IPS-18a (cell line): ENCODE data around the gene MAOA.
"Not testable (repeated sequence)": the region's sequence is repeated elsewhere in the genome, so short reads cannot be mapped to it uniquely, and the experiment has no call there.

ENCODE experiments used
- H3K27ac ChIP-seq: one replicate; pipeline ENCODE4 v1.5.1; 2013; ENCODE audit warnings: low read length
- H3K27me3 ChIP-seq: one replicate; pipeline ENCODE4 v1.6.1; 2013; ENCODE audit warnings: mild to moderate bottlenecking, low read length; ENCODE audit not compliant: control insufficient read depth, insufficient read depth
- H3K36me3 ChIP-seq: one replicate; pipeline ENCODE4 v1.6.1; 2013; ENCODE audit warnings: low read depth, low read length; ENCODE audit not compliant: control insufficient read depth
- H3K4me1 ChIP-seq: one replicate; pipeline ENCODE4 v1.6.1; 2013; ENCODE audit warnings: low read depth, low read length; ENCODE audit not compliant: control insufficient read depth
- H3K4me3 ChIP-seq: one replicate; pipeline ENCODE4 v1.5.1; 2013; ENCODE audit warnings: low read length
- H3K9ac ChIP-seq: one replicate; pipeline ENCODE4 v1.6.1; 2013; ENCODE audit warnings: mild to moderate bottlenecking, low read length, moderate library complexity
- H3K9me3 ChIP-seq: one replicate; pipeline ENCODE4 v1.6.1; 2013; ENCODE audit warnings: low read depth, low read length; ENCODE audit not compliant: control insufficient read depth

Gene MAOA

GRCh38 chrX:43656005-43656494, at the start of gene MAOA:
TSS of gene MAOA (plus strand) at chrX:43656299. CDS start at chrX:43656342, 43 bp downstream.
- H3K4me3 ChIP-seq, result peak within 1 kb of the TSS; percentile 69
- no peak within 1 kb of the TSS for H3K27ac ChIP-seq
- H3K36me3 ChIP-seq, result no peaks in the 10 kb centered on the region
- no peak within 1 kb of the TSS for H3K9ac ChIP-seq
- peaks cover 10% of the 10 kb centered on the region for H3K27me3 ChIP-seq
- no peaks in the 10 kb centered on the region for H3K4me1 ChIP-seq
- H3K9me3 ChIP-seq, result peaks cover 5% of the 10 kb centered on the region

- H3K4me3 ChIP-seq, result no peak overlapping the region
- H3K9me3 ChIP-seq, result peaks cover 5% of the 10 kb centered on the region
- H3K4me1 ChIP-seq, result peaks cover 9% of the 10 kb centered on the region
- H3K27me3 ChIP-seq, result no peaks in the 10 kb centered on the region
- no peak overlapping the region for H3K27ac ChIP-seq
- no peak overlapping the region for H3K9ac ChIP-seq
- no peaks in the 10 kb centered on the region for H3K36me3 ChIP-seq
Measured at GRCh38 chrX:43612400-43612799, 43.7 kb upstream of the MAOA start.

- Histone ChIP-seq H3K9ac (no peak overlapping the region), H3K4me1 (peaks cover 19% of the 10 kb centered on the region), H3K4me3 (no peak overlapping the region), H3K27ac (no peak overlapping the region), H3K36me3 (no peaks in the 10 kb centered on the region), H3K9me3 (peaks cover 5% of the 10 kb centered on the region), H3K27me3 (no peaks in the 10 kb centered on the region)
Measured at GRCh38 chrX:43615660-43616059, 40.4 kb upstream of the MAOA start.

GRCh38 chrX:43618366-43619205, 37.5 kb upstream of the MAOA start:
- no peaks in the 10 kb centered on the region for H3K9me3 ChIP-seq
- peak overlapping the region; percentile 5 for H3K27ac ChIP-seq
- H3K4me1 ChIP-seq, result peaks cover 27% of the 10 kb centered on the region
- peak overlapping the region; percentile 44 for H3K4me3 ChIP-seq
- H3K9ac ChIP-seq, result no peak overlapping the region
- H3K36me3 ChIP-seq, result no peaks in the 10 kb centered on the region
- no peaks in the 10 kb centered on the region for H3K27me3 ChIP-seq

GRCh38 chrX:43619861-43620260, 36.2 kb upstream of the MAOA start:
- not testable (repeated sequence) for H3K27me3 ChIP-seq, H3K9ac ChIP-seq, H3K4me3 ChIP-seq, H3K27ac ChIP-seq, H3K9me3 ChIP-seq, H3K36me3 ChIP-seq
- H3K4me1 ChIP-seq, result peaks cover 27% of the 10 kb centered on the region

DNA sequence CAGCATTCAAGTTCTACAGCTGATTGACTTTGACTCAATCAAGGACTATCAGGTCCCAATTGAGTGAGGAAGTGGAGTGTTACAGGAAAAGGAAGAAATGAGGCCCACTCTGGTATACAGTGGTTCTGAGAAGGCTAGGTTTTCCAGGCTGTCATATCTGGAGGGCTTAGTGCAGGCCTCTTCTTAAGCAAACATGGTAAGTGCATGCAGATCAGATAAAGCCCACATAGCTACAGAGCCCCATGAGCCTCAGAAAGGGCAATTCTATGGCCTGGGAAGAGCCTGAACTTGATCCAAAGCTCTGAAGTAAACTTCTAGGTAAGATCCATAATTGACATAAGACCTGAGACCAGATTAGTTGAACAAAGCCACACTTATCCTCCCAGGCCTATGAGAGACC, 29.0 kb upstream of the MAOA start:
- no peak overlapping the region for H3K9ac ChIP-seq
- no peak overlapping the region for H3K27ac ChIP-seq
- H3K4me3 ChIP-seq, result no peak overlapping the region
- H3K27me3 ChIP-seq, result no peaks in the 10 kb centered on the region
- H3K36me3 ChIP-seq, result no peaks in the 10 kb centered on the region
- H3K9me3 ChIP-seq, result peaks cover 13% of the 10 kb centered on the region
- peaks cover 5% of the 10 kb centered on the region for H3K4me1 ChIP-seq

- Histone ChIP-seq H3K27ac (no peak overlapping the region), H3K9ac (no peak overlapping the region), H3K9me3 (peaks cover 13% of the 10 kb centered on the region), H3K36me3 (no peaks in the 10 kb centered on the region), H3K4me1 (peaks cover 3% of the 10 kb centered on the region), H3K4me3 (no peak overlapping the region), H3K27me3 (no peaks in the 10 kb centered on the region)
Measured at GRCh38 chrX:43627669-43628068, 28.4 kb upstream of the MAOA start.

- Histone ChIP-seq H3K4me3 (no peak overlapping the region), H3K9ac (no peak overlapping the region), H3K9me3 (peaks cover 13% of the 10 kb centered on the region), H3K27me3 (no peaks in the 10 kb centered on the region), H3K36me3 (no peaks in the 10 kb centered on the region), H3K27ac (no peak overlapping the region), H3K4me1 (peaks cover 5% of the 10 kb centered on the region)
Measured at GRCh38 chrX:43629229-43629628, 26.9 kb upstream of the MAOA start.

GRCh38 chrX:43631841-43632240, 24.3 kb upstream of the MAOA start:
- H3K27ac ChIP-seq, result no peak overlapping the region
- no peaks in the 10 kb centered on the region for H3K36me3 ChIP-seq
- H3K27me3 ChIP-seq, result no peaks in the 10 kb centered on the region
- H3K9me3 ChIP-seq, result peaks cover 15% of the 10 kb centered on the region
- no peak overlapping the region for H3K9ac ChIP-seq
- peaks cover 5% of the 10 kb centered on the region for H3K4me1 ChIP-seq
- H3K4me3 ChIP-seq, result no peak overlapping the region

- Histone ChIP-seq H3K4me1 (peaks cover 5% of the 10 kb centered on the region), H3K36me3 (no peaks in the 10 kb centered on the region), H3K9ac (no peak overlapping the region), H3K27ac (no peak overlapping the region), H3K9me3 (peaks cover 11% of the 10 kb centered on the region), H3K27me3 (no peaks in the 10 kb centered on the region), H3K4me3 (no peak overlapping the region)
Measured at GRCh38 chrX:43633081-43633480, 23.0 kb upstream of the MAOA start.

- H3K9ac ChIP-seq, result no peak overlapping the region
- H3K4me3 ChIP-seq, result no peak overlapping the region
- no peaks in the 10 kb centered on the region for H3K27me3 ChIP-seq
- H3K27ac ChIP-seq, result no peak overlapping the region
- peaks cover 5% of the 10 kb centered on the region for H3K4me1 ChIP-seq
- H3K36me3 ChIP-seq, result no peaks in the 10 kb centered on the region
- H3K9me3 ChIP-seq, result peaks cover 11% of the 10 kb centered on the region
Measured at GRCh38 chrX:43633757-43634156, 22.3 kb upstream of the MAOA start.

DNA sequence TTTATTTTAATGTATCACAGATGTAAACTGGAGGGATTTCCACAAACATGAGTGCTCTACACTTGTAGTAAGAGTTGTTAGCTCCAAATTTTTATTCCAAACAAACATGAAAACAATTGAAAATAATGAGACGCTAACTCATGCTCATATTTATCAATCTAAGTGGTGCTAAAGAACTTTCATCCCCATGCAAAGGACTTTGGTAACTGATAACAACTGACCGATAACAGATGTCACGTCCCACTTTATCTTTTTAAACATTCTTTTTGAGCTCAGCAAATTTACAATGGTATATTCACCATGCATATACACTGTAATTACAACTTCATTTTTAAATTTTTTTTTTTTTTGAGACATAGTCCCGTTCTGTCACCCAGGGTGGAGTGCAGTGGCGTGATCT, 15.6 kb upstream of the MAOA start:
- H3K36me3 ChIP-seq, result no peaks in the 10 kb centered on the region
- H3K9ac ChIP-seq, result no peak overlapping the region
- H3K4me3 ChIP-seq, result no peak overlapping the region
- peaks cover 5% of the 10 kb centered on the region for H3K9me3 ChIP-seq
- no peaks in the 10 kb centered on the region for H3K4me1 ChIP-seq
- H3K27ac ChIP-seq, result no peak overlapping the region
- H3K27me3 ChIP-seq, result no peaks in the 10 kb centered on the region
